GM10847 (cell line): ENCODE measurements around the gene SGO2.

Source experiments
- POLR2A ChIP-seq: IDR thresholded peaks from 2 replicates; pipeline ENCODE4 v1.6.1; 2011; ENCODE audit not compliant: insufficient read length; ENCODE audit errors: extremely low read depth

SGO2 gene, protein sequence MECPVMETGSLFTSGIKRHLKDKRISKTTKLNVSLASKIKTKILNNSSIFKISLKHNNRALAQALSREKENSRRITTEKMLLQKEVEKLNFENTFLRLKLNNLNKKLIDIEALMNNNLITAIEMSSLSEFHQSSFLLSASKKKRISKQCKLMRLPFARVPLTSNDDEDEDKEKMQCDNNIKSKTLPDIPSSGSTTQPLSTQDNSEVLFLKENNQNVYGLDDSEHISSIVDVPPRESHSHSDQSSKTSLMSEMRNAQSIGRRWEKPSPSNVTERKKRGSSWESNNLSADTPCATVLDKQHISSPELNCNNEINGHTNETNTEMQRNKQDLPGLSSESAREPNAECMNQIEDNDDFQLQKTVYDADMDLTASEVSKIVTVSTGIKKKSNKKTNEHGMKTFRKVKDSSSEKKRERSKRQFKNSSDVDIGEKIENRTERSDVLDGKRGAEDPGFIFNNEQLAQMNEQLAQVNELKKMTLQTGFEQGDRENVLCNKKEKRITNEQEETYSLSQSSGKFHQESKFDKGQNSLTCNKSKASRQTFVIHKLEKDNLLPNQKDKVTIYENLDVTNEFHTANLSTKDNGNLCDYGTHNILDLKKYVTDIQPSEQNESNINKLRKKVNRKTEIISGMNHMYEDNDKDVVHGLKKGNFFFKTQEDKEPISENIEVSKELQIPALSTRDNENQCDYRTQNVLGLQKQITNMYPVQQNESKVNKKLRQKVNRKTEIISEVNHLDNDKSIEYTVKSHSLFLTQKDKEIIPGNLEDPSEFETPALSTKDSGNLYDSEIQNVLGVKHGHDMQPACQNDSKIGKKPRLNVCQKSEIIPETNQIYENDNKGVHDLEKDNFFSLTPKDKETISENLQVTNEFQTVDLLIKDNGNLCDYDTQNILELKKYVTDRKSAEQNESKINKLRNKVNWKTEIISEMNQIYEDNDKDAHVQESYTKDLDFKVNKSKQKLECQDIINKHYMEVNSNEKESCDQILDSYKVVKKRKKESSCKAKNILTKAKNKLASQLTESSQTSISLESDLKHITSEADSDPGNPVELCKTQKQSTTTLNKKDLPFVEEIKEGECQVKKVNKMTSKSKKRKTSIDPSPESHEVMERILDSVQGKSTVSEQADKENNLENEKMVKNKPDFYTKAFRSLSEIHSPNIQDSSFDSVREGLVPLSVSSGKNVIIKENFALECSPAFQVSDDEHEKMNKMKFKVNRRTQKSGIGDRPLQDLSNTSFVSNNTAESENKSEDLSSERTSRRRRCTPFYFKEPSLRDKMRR

DNA sequence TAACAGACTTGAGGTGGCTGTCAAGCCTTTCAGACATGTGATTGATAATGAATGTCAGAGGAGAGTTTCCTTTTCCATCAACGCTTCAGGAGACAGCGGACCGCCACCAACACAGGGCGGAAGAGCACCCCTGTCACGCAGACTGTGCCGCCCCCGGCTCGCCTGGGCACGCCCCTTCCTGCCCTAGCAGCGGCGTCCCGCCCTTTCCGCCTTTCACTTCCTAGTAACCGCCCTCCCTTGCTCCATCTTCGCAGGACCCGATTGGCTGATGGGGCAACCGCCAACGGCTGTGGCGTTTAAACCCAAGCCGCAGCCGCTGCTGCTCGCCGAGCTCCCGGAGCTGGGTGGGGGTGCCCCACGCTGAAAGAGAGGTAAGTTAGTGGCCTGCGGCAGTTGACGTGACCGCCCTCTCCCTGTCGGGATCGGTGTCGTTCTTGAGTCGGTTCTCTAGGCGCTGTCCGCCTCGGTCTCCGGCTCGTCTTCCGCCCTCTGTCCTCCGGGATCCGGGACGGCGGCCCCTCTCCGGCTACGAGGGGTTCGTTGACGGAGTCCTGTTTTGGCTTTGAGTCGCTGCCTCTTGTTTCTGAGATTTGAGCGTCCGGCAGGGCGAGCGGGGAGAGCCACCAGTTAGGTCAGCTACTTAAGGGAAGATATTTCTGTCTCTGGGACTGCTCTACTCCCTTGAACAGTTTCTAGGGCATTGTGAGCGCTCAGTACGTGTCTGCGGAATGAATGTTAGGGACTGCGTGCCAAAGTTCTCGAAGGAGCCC, at the start of gene SGO2:
TSS of gene SGO2 (plus strand) at position 326 of the 770 bp plus-strand sequence. CDS start 6,769 bp downstream, outside the sequence.
- peak; percentile 75 for TF ChIP-seq POLR2A

DNA sequence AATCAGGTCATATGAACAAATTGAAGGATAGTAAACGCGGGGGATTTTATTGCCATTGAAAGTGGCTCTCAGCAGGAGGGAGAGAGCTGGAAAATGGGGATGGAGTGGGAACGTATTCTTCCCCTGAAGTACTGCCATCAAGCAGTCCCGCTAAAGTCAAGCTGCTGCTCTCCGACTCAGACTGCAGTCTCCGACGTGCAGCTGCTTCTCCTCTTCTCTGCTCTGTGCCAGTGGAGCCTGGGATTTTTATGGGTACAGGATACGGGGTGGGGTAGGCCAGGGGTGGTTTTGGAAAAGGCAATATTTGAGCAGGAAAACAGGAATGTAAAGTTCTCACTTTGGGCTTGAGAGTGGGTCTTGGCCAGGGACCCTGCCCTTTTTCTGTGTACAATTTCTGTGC, 49.2 kb upstream of the SGO2 start:
- no peak for TF ChIP-seq POLR2A

DNA sequence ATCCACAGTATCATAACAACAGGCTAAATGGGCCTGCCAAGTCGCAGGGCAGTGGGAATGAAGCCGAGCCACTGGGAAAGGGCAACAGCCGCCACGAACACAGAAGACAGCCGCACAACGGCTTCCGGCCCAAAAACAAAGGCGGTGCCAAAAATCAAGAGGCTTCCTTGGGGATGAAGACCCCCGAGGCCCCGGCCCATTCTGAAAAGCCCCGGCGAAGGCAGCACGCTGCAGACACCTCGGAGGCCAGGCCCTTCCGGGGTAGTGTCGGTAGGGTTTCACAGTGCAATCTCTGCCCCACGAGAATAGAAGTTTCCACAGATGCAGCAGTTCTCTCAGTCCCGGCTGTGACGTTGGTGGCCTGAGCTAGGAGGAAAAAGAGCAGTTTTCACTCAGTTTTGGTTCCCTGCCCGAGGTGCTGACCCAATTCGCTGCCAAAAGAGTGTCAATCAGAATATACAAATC, 48.3 kb upstream of the SGO2 start:
- no peak for TF ChIP-seq POLR2A

DNA sequence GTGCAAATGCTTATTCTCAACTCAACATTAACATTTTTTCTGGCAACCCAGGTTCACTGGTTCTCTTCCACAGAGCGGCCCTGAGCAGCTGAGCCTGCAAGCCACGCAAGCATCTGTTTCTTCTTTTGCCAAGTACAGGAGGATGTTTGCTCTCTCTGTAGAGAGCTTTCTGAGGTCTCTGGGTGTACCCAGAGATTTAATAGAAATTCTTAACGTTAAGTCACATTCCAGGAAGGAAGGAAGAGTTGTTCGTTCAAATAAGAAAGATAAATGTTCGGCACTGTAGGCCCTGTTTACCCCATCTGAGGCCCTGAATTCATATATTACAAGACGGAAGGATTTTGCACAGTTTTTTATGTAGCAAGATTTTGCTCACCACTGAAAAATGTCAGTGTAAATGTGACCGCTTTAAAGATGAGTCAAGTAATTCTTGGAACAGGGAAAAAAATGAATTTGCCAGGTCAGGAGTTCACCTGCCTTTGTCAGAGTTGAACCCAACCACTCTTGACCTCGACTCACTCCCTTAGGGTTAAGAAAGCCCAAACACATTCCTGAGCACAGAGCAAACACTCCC, 46.2 kb upstream of the SGO2 start:
- TF ChIP-seq POLR2A, result no peak

DNA sequence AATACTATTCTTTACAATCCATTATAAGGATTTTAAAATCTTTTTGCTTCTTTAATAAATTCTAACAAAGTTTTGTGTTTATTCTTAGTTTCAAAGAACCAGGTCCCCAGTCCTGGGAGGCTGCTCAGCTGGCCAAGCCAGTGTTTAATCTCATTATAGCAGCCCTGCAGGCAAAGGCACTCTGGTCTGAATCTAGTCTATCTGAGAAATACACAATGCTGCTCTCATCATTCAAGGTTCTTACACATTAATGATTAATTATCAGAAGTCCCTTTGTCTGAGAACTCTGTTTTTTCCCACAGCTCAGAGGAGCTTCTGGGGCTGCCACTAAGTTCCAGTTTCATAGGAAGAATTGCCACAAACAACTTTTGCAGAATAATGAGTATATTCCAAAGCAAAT, 43.8 kb upstream of the SGO2 start:
- TF ChIP-seq POLR2A, result no peak

DNA sequence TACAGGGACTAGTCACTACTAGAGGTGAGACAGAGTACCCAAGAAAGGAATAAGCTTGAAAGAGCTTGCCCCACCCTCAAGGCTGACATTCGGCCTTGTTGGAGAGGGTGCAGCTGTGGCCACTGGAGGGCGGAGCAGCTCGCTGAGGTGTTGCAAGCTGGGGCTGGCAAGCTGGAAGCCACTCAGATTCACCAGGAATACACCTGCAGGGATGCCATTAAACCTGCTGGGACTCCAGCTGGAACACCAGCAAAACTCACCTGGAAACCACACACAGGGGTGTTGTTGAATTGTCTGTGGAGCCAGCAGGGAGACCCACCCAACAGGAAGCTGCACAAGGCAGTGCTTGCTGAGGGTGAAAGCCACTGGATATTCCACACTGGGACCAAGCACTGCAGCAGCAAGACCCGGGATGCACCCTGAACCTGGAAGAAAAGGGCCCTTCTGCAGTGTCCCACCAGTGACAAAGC, 42.2 kb upstream of the SGO2 start:
- TF ChIP-seq POLR2A, result no peak

DNA sequence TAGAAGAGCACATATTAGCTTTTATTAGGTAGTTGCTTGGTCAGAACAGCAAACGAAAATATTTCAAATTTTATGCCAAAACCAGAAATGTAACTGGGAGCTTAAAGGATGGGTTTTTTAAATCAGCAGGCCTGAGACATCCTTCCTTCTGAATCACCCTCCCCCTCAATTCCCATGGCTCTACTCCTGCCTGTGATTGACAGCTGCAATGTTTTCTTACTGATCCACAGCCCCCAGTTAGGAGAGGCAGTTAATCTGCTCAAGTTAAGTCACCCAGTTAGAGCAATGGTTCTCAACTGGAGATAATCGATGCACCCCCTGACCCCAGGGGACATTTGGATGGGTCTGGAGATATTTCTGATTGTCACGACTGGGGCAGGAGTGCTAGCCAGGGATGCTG, 41.1 kb upstream of the SGO2 start:
- TF ChIP-seq POLR2A, result no peak

DNA sequence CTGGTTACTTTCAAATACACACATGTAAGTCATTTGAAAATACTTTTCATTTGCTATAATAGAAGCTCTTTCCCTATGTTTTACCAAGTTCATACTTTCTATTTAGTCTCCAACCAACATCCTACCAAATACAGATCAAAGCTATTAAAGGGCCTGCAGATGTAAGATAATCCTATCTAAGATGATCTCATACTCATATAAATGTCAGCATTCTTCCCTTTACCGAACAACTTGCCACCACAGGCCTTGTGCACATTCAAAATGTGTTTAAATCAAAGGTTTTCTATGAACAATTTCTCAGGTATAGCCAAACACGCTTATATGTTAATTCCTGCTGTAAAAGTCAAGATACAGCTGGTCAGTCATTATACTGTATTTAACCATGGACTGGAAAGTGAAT, 39.5 kb upstream of the SGO2 start:
- no peak for TF ChIP-seq POLR2A

DNA sequence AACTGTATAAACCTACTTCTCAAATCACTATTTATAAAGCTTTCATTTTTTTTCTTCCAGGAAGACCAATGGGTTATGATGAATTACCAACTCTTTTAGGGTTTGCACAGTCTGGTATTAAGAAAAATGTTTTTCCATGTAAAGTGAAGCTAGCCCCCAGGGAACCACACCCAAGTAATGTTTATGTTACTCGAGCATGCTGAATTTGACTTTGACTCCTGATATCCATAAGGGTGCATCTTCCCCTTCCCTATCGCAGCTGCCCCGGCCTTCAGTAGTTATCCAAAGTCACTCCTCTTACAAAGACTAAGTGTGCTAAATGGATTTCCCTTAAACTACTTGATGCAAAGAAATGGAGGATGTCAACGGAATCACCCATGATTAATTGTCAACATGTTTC, 37.8 kb upstream of the SGO2 start:
- no peak for TF ChIP-seq POLR2A

DNA sequence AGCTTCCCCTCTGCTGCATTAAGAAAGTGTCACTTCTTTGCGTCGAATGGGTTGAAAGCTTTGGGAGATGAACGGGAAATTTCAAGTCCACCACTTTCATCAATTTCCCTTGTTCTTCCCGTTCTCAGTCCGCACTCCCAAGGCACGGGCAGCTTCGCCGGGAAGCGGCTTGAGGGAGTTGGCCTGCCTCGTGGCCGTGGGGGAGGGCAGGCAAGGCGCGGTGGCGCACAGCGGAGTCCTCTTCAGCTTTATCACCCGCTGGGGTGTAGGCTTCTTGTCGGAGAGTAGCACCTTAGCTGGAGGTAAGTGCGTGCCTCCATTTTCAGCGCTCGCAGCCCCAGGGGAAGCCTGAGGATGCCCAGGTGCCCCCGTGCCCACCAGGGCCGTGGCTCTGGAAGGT, 36.0 kb upstream of the SGO2 start:
- TF ChIP-seq POLR2A, result no peak

DNA sequence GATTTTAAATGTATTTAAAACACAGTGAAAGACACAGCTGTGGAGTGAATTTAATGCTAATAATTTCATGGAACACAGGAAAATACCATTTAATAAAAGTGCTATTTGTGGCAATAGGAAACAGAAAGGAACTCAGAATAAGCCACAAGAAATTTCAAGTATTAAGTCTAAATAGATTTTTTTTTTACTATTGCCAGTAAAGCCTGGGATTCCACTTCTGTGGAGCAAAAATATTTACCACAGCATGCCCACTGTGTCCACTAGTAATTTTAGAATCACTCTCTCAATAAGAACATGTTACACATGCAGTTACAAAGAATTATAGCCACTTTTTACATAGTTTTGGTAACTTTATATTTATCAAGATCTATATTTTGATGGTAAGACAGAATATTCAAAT, 33.4 kb upstream of the SGO2 start:
- TF ChIP-seq POLR2A, result no peak

DNA sequence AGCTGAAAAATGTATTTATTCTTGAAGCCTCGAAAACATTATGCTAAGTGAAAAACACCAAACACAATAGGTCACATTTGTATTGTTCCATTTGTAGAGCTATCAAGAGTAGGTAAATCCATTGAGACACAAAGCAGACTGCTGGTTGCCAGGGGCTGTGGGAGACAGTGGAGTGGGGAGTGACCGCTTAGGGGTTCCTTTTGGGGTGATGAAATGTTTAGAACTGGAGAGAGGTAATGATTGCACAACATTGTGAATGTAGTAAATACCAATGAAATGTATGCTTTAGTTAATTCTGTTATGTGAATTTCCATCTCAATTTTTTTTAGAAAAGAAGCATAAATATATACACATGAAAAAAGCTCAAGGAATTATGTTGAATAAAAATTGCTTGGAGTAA, 32.0 kb upstream of the SGO2 start:
- no peak for TF ChIP-seq POLR2A

DNA sequence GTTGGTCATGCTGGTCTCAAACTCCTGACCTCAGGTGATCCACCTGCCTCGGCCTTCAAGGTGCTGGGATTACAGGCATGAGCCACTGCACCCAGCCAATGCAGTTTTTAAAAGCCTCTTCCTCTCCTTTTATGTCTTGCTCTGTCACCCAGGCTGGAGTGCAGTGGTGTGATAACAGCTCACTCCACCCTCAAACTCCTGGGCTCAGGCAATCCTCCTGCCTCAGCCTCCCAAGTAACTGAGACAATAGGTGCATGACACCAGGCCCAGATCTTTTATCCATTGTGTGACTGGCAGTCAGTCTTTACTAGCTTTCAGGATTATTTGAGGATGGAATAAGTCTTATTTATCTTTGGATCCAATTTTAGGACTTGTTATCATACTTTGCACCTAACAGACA, 29.3 kb upstream of the SGO2 start:
- no peak for TF ChIP-seq POLR2A
